Measurements from ENCODE around the gene IZUMO2. TPM values are rescaled to one million over a fixed set of nuclear protein-coding genes. Genes with fewer than 3 reads are reported as not detected.

The IZUMO2 gene
- total RNA-seq, 1 donor from 2014 or later: not detected

- TF ChIP-seq, protein P1, sequence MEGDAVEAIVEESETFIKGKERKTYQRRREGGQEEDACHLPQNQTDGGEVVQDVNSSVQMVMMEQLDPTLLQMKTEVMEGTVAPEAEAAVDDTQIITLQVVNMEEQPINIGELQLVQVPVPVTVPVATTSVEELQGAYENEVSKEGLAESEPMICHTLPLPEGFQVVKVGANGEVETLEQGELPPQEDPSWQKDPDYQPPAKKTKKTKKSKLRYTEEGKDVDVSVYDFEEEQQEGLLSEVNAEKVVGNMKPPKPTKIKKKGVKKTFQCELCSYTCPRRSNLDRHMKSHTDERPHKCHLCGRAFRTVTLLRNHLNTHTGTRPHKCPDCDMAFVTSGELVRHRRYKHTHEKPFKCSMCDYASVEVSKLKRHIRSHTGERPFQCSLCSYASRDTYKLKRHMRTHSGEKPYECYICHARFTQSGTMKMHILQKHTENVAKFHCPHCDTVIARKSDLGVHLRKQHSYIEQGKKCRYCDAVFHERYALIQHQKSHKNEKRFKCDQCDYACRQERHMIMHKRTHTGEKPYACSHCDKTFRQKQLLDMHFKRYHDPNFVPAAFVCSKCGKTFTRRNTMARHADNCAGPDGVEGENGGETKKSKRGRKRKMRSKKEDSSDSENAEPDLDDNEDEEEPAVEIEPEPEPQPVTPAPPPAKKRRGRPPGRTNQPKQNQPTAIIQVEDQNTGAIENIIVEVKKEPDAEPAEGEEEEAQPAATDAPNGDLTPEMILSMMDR (IDR thresholded peaks at IDR 0.05): no peak
- no peaks in the 10 kb centered on the region for H3K4me1 Mint-ChIP-seq (ENCODE audit: unreplicated experiment)
- no peak for DNase-seq (ENCODE audit: extremely low spot score, unreplicated experiment)
- no peaks in the 10 kb centered on the region for H3K27me3 Mint-ChIP-seq (ENCODE audit: unreplicated experiment)
- H3K27ac Mint-ChIP-seq (ENCODE audit: unreplicated experiment): no peak overlapping the region
- H3K36me3 Mint-ChIP-seq (ENCODE audit: unreplicated experiment): no peaks in the 10 kb centered on the region
- no peaks in the 10 kb centered on the region for H3K9me3 Mint-ChIP-seq (ENCODE audit: unreplicated experiment)
- no peak overlapping the region for H3K4me3 Mint-ChIP-seq (ENCODE audit: unreplicated experiment)
Measured at GRCh38 chr19:50195224-50195623, 32.1 kb upstream of the IZUMO2 start.

DNA sequence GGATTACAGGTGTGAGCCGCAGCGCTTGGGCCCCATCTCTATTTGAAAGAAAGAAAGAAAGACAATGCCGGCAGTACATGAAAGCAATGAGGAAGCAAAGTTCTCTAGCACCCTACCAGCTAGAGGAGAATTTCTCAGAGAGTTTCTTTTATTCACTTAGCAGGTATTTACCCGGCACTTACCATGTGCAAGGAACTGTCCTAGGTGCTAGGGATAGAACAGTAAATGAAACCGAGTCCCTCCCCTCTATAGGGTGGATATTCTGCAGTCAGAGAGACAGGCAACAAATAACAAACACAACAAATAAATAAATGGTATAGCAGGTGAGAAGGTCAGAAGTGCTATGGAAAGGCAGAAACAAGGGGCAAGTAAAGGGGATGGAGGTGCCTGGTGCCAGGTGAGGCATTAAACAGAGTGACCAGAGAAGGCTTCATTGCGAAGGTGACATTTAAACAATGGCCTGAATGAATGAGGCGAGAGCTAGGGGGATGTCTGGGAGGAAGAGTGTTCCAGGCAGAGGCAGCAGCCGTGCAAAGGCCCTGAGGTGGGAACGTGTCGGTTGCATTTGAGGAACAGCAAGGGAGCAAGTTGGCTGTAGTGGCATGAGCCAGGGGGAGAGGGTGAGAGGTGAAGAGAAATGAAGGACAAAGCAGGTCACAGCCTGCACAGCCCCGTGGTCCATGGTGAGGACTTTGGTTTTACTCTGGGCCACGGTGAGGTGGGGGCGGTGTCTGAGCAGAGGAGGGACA is 29.6 kb upstream of the IZUMO2 start:
- Mint-ChIP-seq H3K4me3 (ENCODE audit: unreplicated experiment) (no peak overlapping the region), H3K36me3 (ENCODE audit: unreplicated experiment) (no peaks in the 10 kb centered on the region), H3K27me3 (ENCODE audit: unreplicated experiment) (no peaks in the 10 kb centered on the region), H3K4me1 (ENCODE audit: unreplicated experiment) (no peaks in the 10 kb centered on the region), H3K27ac (ENCODE audit: unreplicated experiment) (no peak overlapping the region), H3K9me3 (ENCODE audit: unreplicated experiment) (no peaks in the 10 kb centered on the region)
- TF ChIP-seq, protein P1 (IDR thresholded peaks at IDR 0.05): no peak
- DNase-seq (ENCODE audit: extremely low spot score, unreplicated experiment): no peak

- DNase-seq (ENCODE audit: extremely low spot score, unreplicated experiment): no peak
- Mint-ChIP-seq H3K27me3 (ENCODE audit: unreplicated experiment) (no peaks in the 10 kb centered on the region), H3K4me1 (ENCODE audit: unreplicated experiment) (no peaks in the 10 kb centered on the region)
Measured at GRCh38 chr19:50191216-50191615, 28.1 kb upstream of the IZUMO2 start.

GRCh38 chr19:50190439-50190891 is 27.4 kb upstream of the IZUMO2 start:
- TF ChIP-seq, protein P1 (IDR thresholded peaks at IDR 0.05): no peak
- Mint-ChIP-seq H3K36me3 (ENCODE audit: unreplicated experiment) (no peaks in the 10 kb centered on the region), H3K4me3 (ENCODE audit: unreplicated experiment) (no peak overlapping the region), H3K27ac (ENCODE audit: unreplicated experiment) (no peak overlapping the region), H3K9me3 (ENCODE audit: unreplicated experiment) (no peaks in the 10 kb centered on the region), H3K27me3 (ENCODE audit: unreplicated experiment) (no peaks in the 10 kb centered on the region), H3K4me1 (ENCODE audit: unreplicated experiment) (no peaks in the 10 kb centered on the region)
- DNase-seq (ENCODE audit: extremely low spot score, unreplicated experiment): no peak

More at GRCh38 chr19:50191216-50191615, 28.1 kb upstream of the IZUMO2 start:
- no peaks in the 10 kb centered on the region for H3K36me3 Mint-ChIP-seq (ENCODE audit: unreplicated experiment)
- no peak overlapping the region for H3K27ac Mint-ChIP-seq (ENCODE audit: unreplicated experiment)
- TF ChIP-seq, protein P1 (IDR thresholded peaks at IDR 0.05): no peak
- H3K4me3 Mint-ChIP-seq (ENCODE audit: unreplicated experiment): no peak overlapping the region
- no peaks in the 10 kb centered on the region for H3K9me3 Mint-ChIP-seq (ENCODE audit: unreplicated experiment)

GRCh38 chr19:50189331-50189730 is 26.2 kb upstream of the IZUMO2 start:
- no peak overlapping the region for H3K4me3 Mint-ChIP-seq (ENCODE audit: unreplicated experiment)
- no peak for DNase-seq (ENCODE audit: extremely low spot score, unreplicated experiment)

More at GRCh38 chr19:50189331-50189730, 26.2 kb upstream of the IZUMO2 start:
- Mint-ChIP-seq H3K27me3 (ENCODE audit: unreplicated experiment) (no peaks in the 10 kb centered on the region), H3K27ac (ENCODE audit: unreplicated experiment) (no peak overlapping the region), H3K9me3 (ENCODE audit: unreplicated experiment) (no peaks in the 10 kb centered on the region), H3K36me3 (ENCODE audit: unreplicated experiment) (no peaks in the 10 kb centered on the region), H3K4me1 (ENCODE audit: unreplicated experiment) (no peaks in the 10 kb centered on the region)
- TF ChIP-seq, protein P1 (IDR thresholded peaks at IDR 0.05): no peak
